ENCODE measurements around the gene DNAJC11.

DNA sequence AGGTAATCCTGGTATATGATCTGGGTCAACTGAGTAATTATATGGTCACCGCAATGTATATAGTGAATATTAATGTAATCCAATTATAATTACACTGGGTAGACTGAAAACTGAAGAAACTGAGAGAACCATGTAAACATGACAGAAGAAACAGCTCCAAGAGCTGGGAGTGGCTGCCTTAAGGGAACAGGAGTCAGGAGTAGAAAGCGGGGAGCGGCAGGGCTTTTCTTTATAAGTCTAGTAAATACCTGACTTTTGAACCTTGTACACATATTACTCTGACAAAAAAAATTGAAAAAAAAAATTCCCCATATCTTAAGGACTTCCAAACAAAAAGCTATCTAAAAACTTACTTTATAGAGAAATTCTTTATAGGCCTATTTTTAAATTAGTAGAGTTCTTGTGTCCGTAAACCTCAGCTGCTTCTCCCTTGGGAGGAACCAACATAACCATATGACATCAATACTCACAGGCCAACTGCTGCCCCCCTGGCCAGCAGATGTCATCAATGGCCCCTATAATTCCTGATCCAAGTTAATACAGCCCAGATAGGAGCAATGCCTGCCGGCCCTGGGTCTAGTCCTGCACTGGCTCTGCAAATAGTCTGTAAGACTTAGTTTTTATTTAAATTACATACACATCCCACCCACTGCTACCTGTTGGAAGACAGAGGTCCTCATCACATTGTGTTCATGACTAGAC lies 43.1 kb downstream of the DNAJC11 start:
- no peak for TF ChIP-seq MAX (IDR thresholded peaks at IDR 0.05; ENCODE audit: low read depth, low read length)
- no peak for TF ChIP-seq CTCF (IDR thresholded peaks at IDR 0.05; ENCODE audit: low read depth, low read length)
- TF ChIP-seq POLR2A (IDR thresholded peaks at IDR 0.05; ENCODE audit: extremely low read depth, insufficient read length) = no peak

Measured in NB4 (cell line).